BLaER1 treated with 17β-estradiol and CSF1 and Interleukin-3, amounts not matched to agents 10 nM and 100 nM (cell line): ENCODE results near the gene FRZB.

Experiments used
- H3K27ac ChIP-seq, 11 experiments: shearing (Covaris generic); formaldehyde crosslinking; 2 replicates each; pipeline ENCODE4 v1.8.1; 2022
- H3K27me3 ChIP-seq, 11 experiments: shearing (Covaris generic); formaldehyde crosslinking; 2 replicates each; pipeline ENCODE4 v1.8.1; 2022
- H3K36me3 ChIP-seq, 11 experiments: shearing (Covaris generic); formaldehyde crosslinking; 2 replicates each; pipeline ENCODE4 v1.8.1; 2022
- H3K4me1 ChIP-seq, 10 experiments: shearing (Covaris generic); formaldehyde crosslinking; 2 replicates each; pipeline ENCODE4 v1.8.1; 2022
- H3K4me2 ChIP-seq, 11 experiments: shearing (Covaris generic); formaldehyde crosslinking; 2 replicates each; pipeline ENCODE4 v1.8.1; 2022
- H3K4me3 ChIP-seq, 10 experiments: shearing (Covaris generic); formaldehyde crosslinking; 2 replicates each; pipeline ENCODE4 v1.8.1; 2022
- H3K9ac ChIP-seq, 11 experiments: shearing (Covaris generic); formaldehyde crosslinking; 2 replicates each; pipeline ENCODE4 v1.8.1; 2022
- H3K9me3 ChIP-seq, 11 experiments: shearing (Covaris generic); formaldehyde crosslinking; replicated peaks in 1 of 11; 2 replicates each; pipeline ENCODE4 v1.8.1; 2022
- H4K20me1 ChIP-seq, 11 experiments: shearing (Covaris generic); formaldehyde crosslinking; 2 replicates each; pipeline ENCODE4 v1.8.1; 2022
- Cebpa-rat ChIP-seq, 11 experiments: shearing (Covaris generic); IDR thresholded peaks; 2 replicates each; pipeline ENCODE4 v1.8.1; 2022

The FRZB gene

GRCh38 chr2:182792441-182792840 is 74.0 kb downstream of the FRZB start:
- TF ChIP-seq Cebpa-rat (IDR thresholded peaks at IDR 0.05) = no peak
- peaks cover 0 to 7% (median 0%) of the 10 kb centered on the region in 11 experiments; a peak in 2 of 22 replicates for H3K36me3 ChIP-seq
- no peak overlapping the region for H3K9ac ChIP-seq
- H3K4me3 ChIP-seq = no peak overlapping the region
- H3K4me1 ChIP-seq = 0 out of 20 replicates have a peak, but pooled peaks cover 0 to 7% (median 0%) of the 10 kb centered on the region in 10 experiments
- no peaks in the 10 kb centered on the region for H3K27me3 ChIP-seq
- no peak overlapping the region for H3K27ac ChIP-seq
- H3K9me3 ChIP-seq = no peaks in the 10 kb centered on the region
- no peak overlapping the region for H3K4me2 ChIP-seq
- no peaks in the 10 kb centered on the region for H4K20me1 ChIP-seq

- Histone ChIP-seq H4K20me1 (peaks cover 0 to 7% (median 0%) of the 10 kb centered on the region in 11 experiments; a peak in 3 of 22 replicates), H3K9me3 (peaks cover 0 to 12% (median 5%) of the 10 kb centered on the region in 11 experiments; a peak in 7 of 22 replicates), H3K36me3 (peaks cover 14 to 51% (median 30%) of the 10 kb centered on the region in 11 experiments), H3K27me3 (no peaks in the 10 kb centered on the region), H3K27ac (no peak overlapping the region), H3K4me1 (no peaks in the 10 kb centered on the region), H3K4me3 (no peak overlapping the region), H3K9ac (no peak overlapping the region), H3K4me2 (no peak overlapping the region)
- TF ChIP-seq Cebpa-rat (IDR thresholded peaks at IDR 0.05) = no peak
These were observed 81.7 kb downstream of the FRZB start for GRCh38 chr2:182784777-182785176.

- no peak overlapping the region for H3K27ac ChIP-seq
- H3K36me3 ChIP-seq = peaks cover 19 to 57% (median 36%) of the 10 kb centered on the region in 11 experiments
- H3K9me3 ChIP-seq = peaks cover 0 to 12% (median 5%) of the 10 kb centered on the region in 11 experiments; a peak in 8 of 22 replicates
- H3K4me3 ChIP-seq = no peak overlapping the region
- no peak overlapping the region for H3K9ac ChIP-seq
- TF ChIP-seq Cebpa-rat (IDR thresholded peaks at IDR 0.05) = no peak
- no peak overlapping the region for H3K4me2 ChIP-seq
- no peaks in the 10 kb centered on the region for H3K4me1 ChIP-seq
- no peaks in the 10 kb centered on the region for H3K27me3 ChIP-seq
- H4K20me1 ChIP-seq = peaks cover 0 to 9% (median 0%) of the 10 kb centered on the region in 11 experiments; a peak in 4 of 22 replicates
These were observed 82.3 kb downstream of the FRZB start for GRCh38 chr2:182784058-182784706.
